HepG2 (cell line): ENCODE data around the gene PPEF2. TPM values are rescaled to one million over a fixed set of nuclear protein-coding genes. Genes with fewer than 3 reads are reported as not detected.

Experiments
- ATAC-seq: fragments of 200-7000 bp; cut with Tn5 transposase; 3 replicates; pipeline ENCODE4 v1.9.1; 2020; ENCODE audit warnings: mild to moderate bottlenecking, moderate library complexity
- BruUV-seq: library from RNA; stranded (reverse); fragments of 400-500 nt; replicated peaks from 2 replicates; lab custom pipeline; 2021; lab: Mats Ljungman, UMichigan
- CTCF ChIA-PET: fragments of 300-600 bp; formaldehyde crosslinking; extraction: SDS; loops from one replicate; lab custom pipeline; 2021; ENCODE audit warnings: low total read pairs, inconsistent platforms, low intra/inter-chr PET ratio; lab: Yijun Ruan, JAX
- POLR2A ChIA-PET: fragments of 350-600 bp; sonication (Branson Sonifier 250); formaldehyde crosslinking; loops from one replicate; lab custom pipeline; 2020; ENCODE audit warnings: antibody characterized with exemption, inconsistent platforms; lab: Yijun Ruan, JAX
- DNase-seq: peaks from one replicate; pipeline ENCODE4 v3.0.0-alpha.2; 2015; ENCODE audit warnings: low spot score
- FAIRE-seq: peaks from 3 replicates; lab custom pipeline; 2011; peaks lifted over from hg19 to GRCh38; lab: Jason Lieb, UNC
- H2AFZ ChIP-seq: one replicate; pipeline ENCODE4 v1.6.1; 2011; ENCODE audit warnings: low read length, inconsistent platforms
- H3K27ac ChIP-seq: fragments of 300-600 bp; 3 replicates; pipeline ENCODE4 v1.8.0; 2011; ENCODE audit warnings: mixed run types, mild to moderate bottlenecking, mixed read lengths, low read length, inconsistent platforms; ENCODE audit not compliant: insufficient read depth; ENCODE audit errors: extremely low read length
- H3K27me3 ChIP-seq, 2 experiments: fragments of 200-600 bp in 1 of 2; 2 replicates in 1 of 2; 3 replicates in 1 of 2; pipeline versions ENCODE4 v1.6.0 to v1.8.0; 2011; ENCODE audit warnings: low read length in 2 of 2, mild to moderate bottlenecking in 2 of 2, moderate library complexity in 2 of 2, inconsistent platforms in 1 of 2; ENCODE audit not compliant: insufficient read depth in 2 of 2, control insufficient read depth in 1 of 2
- H3K36me3 ChIP-seq, 2 experiments: fragments of 200-600 bp in 1 of 2; replicated peaks in 1 of 2; 2 replicates in 1 of 2; 3 replicates in 1 of 2; pipeline versions ENCODE4 v1.5.1 to v1.8.0; 2011; ENCODE audit warnings: low read length in 2 of 2, inconsistent platforms in 1 of 2; ENCODE audit not compliant: insufficient read depth in 2 of 2, control insufficient read depth in 1 of 2
- H3K4me1 ChIP-seq: 2 replicates; pipeline ENCODE4 v1.5.1; 2012; ENCODE audit warnings: low read length, inconsistent platforms; ENCODE audit not compliant: insufficient read depth
- H3K4me2 ChIP-seq: 2 replicates; pipeline ENCODE4 v1.6.0; 2011; ENCODE audit warnings: low read depth, low read length, inconsistent platforms
- H3K4me3 ChIP-seq, 3 experiments: fragments of 200-600 bp in 1 of 3; sonication (generic), shearing (Covaris generic) in 1 of 3; replicated peaks in 1 of 3; 2 replicates each; pipeline ENCODE4 v1.5.1; 2011 to 2016; ENCODE audit warnings: low read length in 3 of 3, inconsistent platforms in 2 of 3, low read depth in 2 of 3, mild to moderate bottlenecking in 2 of 3, control low read depth in 1 of 3, mixed read lengths in 1 of 3; ENCODE audit not compliant: insufficient read depth in 1 of 3
- H3K79me2 ChIP-seq: one replicate; pipeline ENCODE4 v1.6.1; 2011; ENCODE audit warnings: low read length, inconsistent platforms; ENCODE audit not compliant: insufficient read depth
- H3K9ac ChIP-seq: 2 replicates; pipeline ENCODE4 v1.6.0; 2011; ENCODE audit warnings: mild to moderate bottlenecking, low read depth, low read length, inconsistent platforms; ENCODE audit not compliant: insufficient read depth
- H3K9me3 ChIP-seq: 2 replicates; pipeline ENCODE4 v1.5.1; 2012; ENCODE audit warnings: mild to moderate bottlenecking, low read length
- H4K20me1 ChIP-seq: 2 replicates; pipeline ENCODE4 v1.6.0; 2011; ENCODE audit warnings: inconsistent platforms, mild to moderate bottlenecking, low read length, moderate library complexity; ENCODE audit not compliant: insufficient read depth
- DNMT3B ChIP-seq: conservative IDR thresholded peaks from 2 replicates; pipeline ENCODE4 v1.6.1; 2016; ENCODE audit warnings: missing biosample characterization, control low read depth
- ETS1 ChIP-seq: sonication (generic); formaldehyde crosslinking; IDR thresholded peaks from 2 replicates; pipeline ENCODE4 v1.4.0; 2020; ENCODE audit warnings: missing genetic modification reagents
- FOSL1 ChIP-seq: sonication (generic); formaldehyde crosslinking; IDR thresholded peaks from 2 replicates; pipeline ENCODE4 v1.9.0; 2021; ENCODE audit warnings: missing genetic modification reagents, borderline replicate concordance
- HCFC1 ChIP-seq: fragments of 150-350 bp; IDR thresholded peaks from 2 replicates; pipeline ENCODE4 v1.6.1; 2014; ENCODE audit warnings: low read depth, low read length
- PITX1 ChIP-seq: sonication (generic); formaldehyde crosslinking; IDR thresholded peaks from 2 replicates; pipeline ENCODE4 v1.5.1; 2020; ENCODE audit warnings: mild to moderate bottlenecking, missing genetic modification reagents
- PLSCR1 ChIP-seq: sonication (generic); formaldehyde crosslinking; IDR thresholded peaks from 2 replicates; pipeline ENCODE4 v1.5.0; 2020; ENCODE audit warnings: missing genetic modification reagents, mild to moderate bottlenecking, borderline replicate concordance
- POGK ChIP-seq: sonication (generic); formaldehyde crosslinking; conservative IDR thresholded peaks from 2 replicates; pipeline ENCODE4 v1.8.0; 2022; ENCODE audit warnings: mild to moderate bottlenecking, moderate library complexity, missing genetic modification reagents
- ZFX ChIP-seq: sonication (generic); formaldehyde crosslinking; IDR thresholded peaks from 2 replicates; pipeline ENCODE4 v1.4.0; 2020; ENCODE audit warnings: mild to moderate bottlenecking, low read depth, missing genetic modification reagents, moderate library complexity
- ZNF281 ChIP-seq: sonication (generic); formaldehyde crosslinking; IDR thresholded peaks from 2 replicates; pipeline ENCODE4 v1.4.0; 2020; ENCODE audit warnings: missing genetic modification reagents, borderline replicate concordance
- ZNF329 ChIP-seq: sonication (generic); formaldehyde crosslinking; IDR thresholded peaks from 2 replicates; pipeline ENCODE4 v1.9.0; 2021; ENCODE audit warnings: low read depth, mild to moderate bottlenecking, missing genetic modification reagents
- ZNF484 ChIP-seq: sonication (generic); formaldehyde crosslinking; IDR thresholded peaks from 2 replicates; pipeline ENCODE4 v1.5.1; 2020; ENCODE audit warnings: mild to moderate bottlenecking, low read depth, missing genetic modification reagents, borderline replicate concordance
- ZNF574 ChIP-seq: sonication (generic); formaldehyde crosslinking; IDR thresholded peaks from 2 replicates; pipeline ENCODE4 v1.4.0; 2020; ENCODE audit warnings: missing genetic modification reagents
- ZZZ3 ChIP-seq: sonication (generic); formaldehyde crosslinking; IDR thresholded peaks from 2 replicates; pipeline ENCODE4 v1.4.0; 2020; ENCODE audit warnings: missing genetic modification reagents, mild to moderate bottlenecking, borderline replicate concordance
- WGBS: methylation state at CpG from one replicate; pipeline ENCODE4 v1.1.6; 2017; ENCODE audit warnings: low lambda C conversion rate; 5-methylcytosine and 5-hydroxymethylcytosine counted together
- in situ Hi-C: cut with HindIII; loops from 2 replicates; pipeline ENCODE4 v1.10.0; 2017; ENCODE audit warnings: low pct_unique_long_range_greater_than_20kb; ENCODE audit not compliant: extremely low pct_ligation_motif_present
- intact Hi-C: fragments of 100-400 bp; cut with micrococcal nuclease; formaldehyde crosslinking; loops from one replicate; pipeline ENCODE4 v1.10.0; 2022; ENCODE audit not compliant: unreplicated experiment
- polyA plus RNA-seq, 8 experiments: library from polyadenylated mRNA; depleted of rRNA in 3 of 8; stranded (reverse) in 7 of 8; unstranded in 1 of 8; fragments of >200 nt; fragmentation: Illumina TruSeq in 4 of 8; extraction: Trizol in 4 of 8; gene quantifications; 2 replicates each; pipeline versions ENCODE4 v1.2.1 to v1.2.3, GENCODE V29; 2011 to 2016; ENCODE audit warnings: low read depth in 4 of 8, missing spikeins in 1 of 8, mixed read lengths in 1 of 8; ENCODE audit not compliant: insufficient read depth in 1 of 8
- total RNA-seq, 5 experiments: library from RNA; depleted of rRNA; stranded (reverse); fragments of >200 nt; fragmentation: Illumina TruSeq; extraction: Trizol; gene quantifications; 2 replicates each; pipeline ENCODE4 v1.2.3, GENCODE V29; 2016; ENCODE audit warnings: low read depth in 1 of 5

The PPEF2 gene
- total and polyA plus RNA-seq, 2 of the 13 experiments (the other 11 are each of a cell fraction or from before 2014, with no cell fraction given) = 0.01 TPM; not detected in 1

GRCh38 chr4:75830906-75831305 is 71.3 kb downstream of the PPEF2 start (continued):
- TF ChIP-seq ZNF574 (CRISPR knock-in tag) = no peak
- TF ChIP-seq ETS1 (CRISPR knock-in tag) = no peak
- no peak for TF ChIP-seq ZNF329 (CRISPR knock-in tag)
- no peak for TF ChIP-seq DNMT3B (CRISPR knock-in tag)
- no peak for TF ChIP-seq PLSCR1 (CRISPR knock-in tag)
- TF ChIP-seq, all 625 proteins: peak for 0

GRCh38 chr4:75823812-75824211 is 78.4 kb downstream of the PPEF2 start:
- BruUV-seq = no TSS peak
- no peaks in the 10 kb centered on the region for H3K79me2 ChIP-seq
- no peak overlapping the region for H3K4me3 ChIP-seq
- H3K27me3 ChIP-seq = no peaks in the 10 kb centered on the region
- H4K20me1 ChIP-seq = no peaks in the 10 kb centered on the region
- intact Hi-C loops (no loop called here), in situ Hi-C loops (no loop called here)
- 21% methylated on average over 2 of the region's 2 CpGs for WGBS
- H3K9me3 ChIP-seq = no peaks in the 10 kb centered on the region
- H3K4me2 ChIP-seq = no peak overlapping the region
- FAIRE-seq (no peak), DNase-seq (no peak), ATAC-seq (peak; percentile 50)
- peaks cover 17% of the 10 kb centered on the region for H3K4me1 ChIP-seq
- no peak overlapping the region for H3K27ac ChIP-seq
- ChIA-PET CTCF (no interaction called here), POLR2A (no interaction called here)
- H2AFZ ChIP-seq = no peak overlapping the region
- no peaks in the 10 kb centered on the region for H3K36me3 ChIP-seq
- no peak overlapping the region for H3K9ac ChIP-seq
- TF ChIP-seq HCFC1 (no peak), ZFX (CRISPR knock-in tag) (no peak), POGK (CRISPR knock-in tag) (no peak), ZNF281 (CRISPR knock-in tag) (no peak), PITX1 (CRISPR knock-in tag) (no peak), ZZZ3 (CRISPR knock-in tag) (no peak), ZNF484 (CRISPR knock-in tag) (no peak), FOSL1 (CRISPR knock-in tag) (no peak)
